Glomerular visceral epithelial cell (primary cell): Measurements from ENCODE around the gene TJP3.

Experiments
- DNase-seq: peaks from one replicate; pipeline ENCODE4 v3.0.0-alpha.2; 2016; ENCODE audit errors: extremely low spot score

The TJP3 gene

GRCh38 chr19:3784607-3785450 lies 76.6 kb downstream of the TJP3 start:
- DNase-seq: peak; percentile 27

- no peak for DNase-seq
Observed at GRCh38 chr19:3785451-3785937, 77.3 kb downstream of the TJP3 start.

DNA sequence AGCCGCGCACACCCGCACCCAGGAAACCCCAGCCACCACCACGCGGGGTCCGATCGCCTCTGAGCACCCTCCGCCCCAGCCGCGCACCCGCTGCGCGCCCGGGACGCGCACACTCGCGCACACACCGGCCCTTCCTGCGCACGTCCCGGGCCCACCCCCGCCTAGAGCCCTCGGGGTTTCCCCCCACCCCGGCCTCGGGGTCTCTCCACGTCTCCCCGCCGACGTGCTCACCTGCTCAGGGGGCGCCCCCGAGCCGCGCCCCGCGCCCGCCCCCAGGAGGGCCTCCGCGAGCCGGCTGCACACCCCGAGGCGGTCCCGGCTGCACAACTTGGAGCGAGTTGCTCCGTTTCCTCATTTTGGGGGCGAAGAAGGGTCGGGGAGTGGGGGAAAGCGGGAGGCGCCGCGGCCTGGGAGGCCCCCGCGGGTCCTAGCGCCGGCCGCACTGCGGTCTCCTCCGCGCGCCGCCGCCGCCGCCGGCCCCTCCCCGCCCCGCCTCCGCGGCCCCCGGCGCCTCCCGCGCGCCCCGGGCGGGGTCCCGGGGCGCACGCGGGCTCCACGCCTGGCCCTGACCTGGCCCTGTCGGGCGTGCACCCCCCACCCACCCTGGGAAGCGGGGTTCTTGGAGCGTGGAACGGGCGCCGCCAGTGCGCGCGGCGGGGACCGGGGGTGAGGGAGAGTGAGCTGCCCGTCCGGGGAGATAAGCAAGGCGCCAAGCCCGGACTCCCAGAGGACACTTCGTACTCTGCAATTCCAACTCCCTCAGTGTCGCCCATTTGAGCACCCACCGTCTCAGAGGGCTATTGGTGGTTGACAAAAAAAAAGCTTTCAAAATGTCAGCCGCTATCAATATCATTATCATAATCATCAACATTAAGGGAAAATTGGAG lies 78.0 kb downstream of the TJP3 start, which contains the start of gene MATK:
Gene MATK, minus strand, starts transcription at position 444 of the 887 bp plus-strand sequence. CDS start 1,246 bp downstream, outside the sequence.
- no peak for DNase-seq

- no peak for DNase-seq
Observed at GRCh38 chr19:3788996-3789778, 81.0 kb downstream of the TJP3 start.

DNA sequence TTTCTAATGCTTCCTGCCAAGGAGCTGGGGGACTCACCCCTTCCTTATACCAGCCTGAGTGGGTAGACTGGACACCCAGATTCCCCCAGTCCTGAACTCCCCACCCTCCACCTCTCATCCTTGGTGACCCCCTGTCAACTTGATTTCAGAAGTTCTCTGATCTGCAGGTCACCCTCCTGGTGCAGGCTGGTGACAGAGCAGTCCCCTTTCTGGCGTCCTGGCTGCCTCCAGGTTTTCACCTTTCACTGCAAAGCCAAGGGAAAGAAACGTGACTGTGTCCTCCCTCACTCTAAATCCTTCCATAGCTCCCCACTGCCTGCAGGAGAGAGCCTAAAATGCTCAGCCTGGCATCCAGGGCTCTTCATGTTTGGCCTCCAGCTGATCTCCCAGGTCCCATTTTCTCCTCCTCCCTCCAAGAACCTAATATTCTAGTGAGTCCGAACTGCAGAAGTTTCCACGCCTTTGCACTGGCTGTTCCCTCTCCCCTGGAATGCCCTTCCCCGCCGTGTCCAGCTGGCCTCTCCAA lies 82.1 kb downstream of the TJP3 start:
- DNase-seq: no peak

DNA sequence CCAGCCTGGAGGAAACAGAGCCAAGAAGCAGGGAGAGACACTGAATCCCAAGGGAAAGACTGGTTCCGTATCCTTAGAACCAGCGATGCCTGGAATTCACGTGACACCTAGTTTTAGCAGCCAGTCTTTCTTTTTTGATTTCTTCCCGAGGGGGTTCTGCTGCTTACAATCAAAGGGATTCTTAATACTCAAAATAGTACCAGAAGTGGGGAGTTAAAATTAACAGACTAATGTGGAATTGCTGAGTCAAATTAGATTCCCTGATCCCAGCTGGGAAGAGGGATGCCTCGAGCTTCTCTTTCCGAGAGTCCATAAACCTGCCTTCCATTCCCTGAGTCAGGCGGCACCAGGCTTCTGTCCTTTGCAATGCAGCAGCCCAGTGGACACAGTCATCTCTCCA lies 82.8 kb downstream of the TJP3 start:
- no peak for DNase-seq

DNA sequence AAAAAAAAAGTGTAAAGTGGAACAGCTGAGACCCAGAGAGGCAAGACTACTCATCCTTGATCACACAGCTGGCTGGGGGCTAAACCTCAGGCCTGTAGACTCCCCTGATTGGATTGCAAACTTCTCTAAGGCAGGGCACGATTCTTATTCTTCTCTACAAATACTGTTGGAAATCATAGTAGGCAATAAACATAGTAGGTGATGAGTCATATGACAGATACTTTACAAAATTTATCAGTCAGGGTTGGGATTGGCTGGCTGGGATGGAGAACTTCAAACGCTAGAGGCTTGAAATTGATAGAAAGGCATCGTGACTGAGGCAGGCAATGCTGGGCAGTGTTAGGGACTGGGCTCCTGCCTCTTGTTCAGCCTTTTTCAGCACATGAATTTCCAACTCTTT lies 83.9 kb downstream of the TJP3 start:
- DNase-seq: no peak

DNA sequence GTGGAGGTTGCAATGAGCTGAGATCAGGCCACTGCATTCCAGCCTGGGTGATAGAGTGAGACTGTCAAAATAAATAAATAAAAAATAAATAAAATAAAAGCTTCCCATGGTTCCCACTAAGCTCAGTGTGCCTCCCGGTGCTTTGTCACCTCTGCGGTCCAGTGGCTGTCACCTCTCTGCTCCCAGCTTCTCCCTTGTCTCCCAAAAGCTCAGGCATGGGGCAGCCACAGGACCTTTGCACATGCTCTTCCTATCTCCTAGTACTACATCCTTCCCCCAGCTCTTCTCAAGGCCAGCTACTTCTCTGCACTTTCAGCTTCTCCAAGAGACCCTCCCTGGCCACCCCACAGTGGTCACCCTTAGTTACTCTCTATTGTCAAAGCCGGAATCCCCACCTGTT lies 85.6 kb downstream of the TJP3 start:
- no peak for DNase-seq

- no peak for DNase-seq
Observed at GRCh38 chr19:3796358-3796757, 88.2 kb downstream of the TJP3 start.

- DNase-seq: no peak
Observed at GRCh38 chr19:3798137-3798536, 90.0 kb downstream of the TJP3 start.
